HG03175 (cell line): ENCODE data around the gene SLC25A42.
"Not testable (repeated sequence)": the region's sequence is repeated elsewhere in the genome, so short reads cannot be mapped to it uniquely, and the experiment has no call there.

Experiments
- ATAC-seq: cut with Tn5 transposase; IDR thresholded peaks from one replicate; pipeline ENCODE4 v1.9.1; 2021; ENCODE audit warnings: mild to moderate bottlenecking, moderate library complexity; ENCODE audit not compliant: unreplicated experiment

Gene SLC25A42

DNA sequence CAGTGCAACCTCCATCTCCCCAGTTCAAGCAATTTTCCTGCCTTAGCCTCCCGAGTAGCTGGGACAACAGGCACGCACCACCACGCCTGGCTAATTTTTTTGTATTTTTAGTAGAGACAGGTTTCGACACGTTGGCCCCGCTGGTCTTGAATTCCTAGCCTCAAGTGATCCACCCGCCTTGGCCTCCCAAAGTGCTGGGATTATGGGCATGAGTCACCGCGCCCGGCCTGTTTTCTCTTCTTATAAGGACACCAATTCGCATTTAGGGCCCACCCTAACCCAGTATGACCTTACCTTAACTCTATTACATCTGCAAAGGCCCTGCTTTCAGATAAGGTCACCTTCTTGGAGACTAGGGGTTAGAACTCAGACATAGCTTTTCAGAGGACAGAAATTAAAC, 39.4 kb downstream of the SLC25A42 start:
- ATAC-seq = no peak

DNA sequence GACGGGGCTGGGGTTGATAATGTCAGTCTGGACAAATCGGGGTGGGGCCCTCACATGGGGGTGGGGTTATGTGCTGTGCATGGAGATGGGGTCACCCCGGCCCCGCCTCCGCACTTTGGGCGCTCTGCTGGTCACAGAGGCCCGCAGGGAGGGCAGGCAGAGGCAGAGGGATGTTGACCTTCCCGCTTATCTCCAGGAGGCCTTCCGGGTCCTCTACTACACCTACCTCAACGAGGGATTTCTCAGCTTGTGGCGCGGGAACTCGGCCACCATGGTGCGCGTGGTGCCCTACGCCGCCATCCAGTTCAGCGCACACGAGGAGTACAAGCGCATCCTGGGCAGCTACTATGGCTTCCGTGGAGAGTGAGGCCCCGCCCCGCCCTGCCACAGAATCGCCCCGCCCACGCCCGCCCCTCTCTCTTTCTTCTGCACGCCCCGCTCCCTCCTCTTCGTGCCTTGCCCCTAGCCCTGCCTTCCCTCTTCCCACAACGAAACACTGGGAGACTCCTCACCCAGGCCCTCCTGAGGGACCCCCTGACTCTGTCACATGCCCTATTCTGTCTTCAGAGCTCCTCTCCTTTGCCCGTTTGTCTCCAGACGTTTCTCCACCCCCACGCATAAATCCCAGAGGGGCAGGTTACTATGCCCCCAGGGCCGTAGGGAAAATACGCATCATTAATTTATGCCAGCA, 41.7 kb downstream of the SLC25A42 start:
- no peak for ATAC-seq

- ATAC-seq = no peak
These were observed 42.3 kb downstream of the SLC25A42 start for GRCh38 chr19:19106056-19106551.

DNA sequence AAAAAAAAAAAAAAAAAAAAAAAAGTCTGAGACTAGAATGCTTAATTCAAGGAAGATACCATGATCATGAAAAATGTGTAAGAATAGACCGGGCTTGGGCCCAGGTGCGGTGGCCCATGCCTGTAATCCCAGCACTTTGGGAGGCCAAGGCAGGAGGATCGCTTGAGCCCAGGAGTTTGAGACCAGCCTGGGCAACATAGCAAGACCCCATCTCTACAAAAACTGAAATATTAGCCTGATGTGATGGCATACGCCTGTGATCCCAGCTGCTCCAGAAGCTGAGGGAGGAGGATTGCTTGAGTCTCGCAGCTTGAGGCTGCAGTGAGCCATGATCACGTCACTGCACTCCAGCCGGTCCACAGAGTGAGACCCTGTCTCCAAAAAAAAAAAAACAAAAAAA, 43.1 kb downstream of the SLC25A42 start:
- not testable (repeated sequence) for ATAC-seq

- no peak for ATAC-seq
These were observed 43.9 kb downstream of the SLC25A42 start for GRCh38 chr19:19107654-19108053.

DNA sequence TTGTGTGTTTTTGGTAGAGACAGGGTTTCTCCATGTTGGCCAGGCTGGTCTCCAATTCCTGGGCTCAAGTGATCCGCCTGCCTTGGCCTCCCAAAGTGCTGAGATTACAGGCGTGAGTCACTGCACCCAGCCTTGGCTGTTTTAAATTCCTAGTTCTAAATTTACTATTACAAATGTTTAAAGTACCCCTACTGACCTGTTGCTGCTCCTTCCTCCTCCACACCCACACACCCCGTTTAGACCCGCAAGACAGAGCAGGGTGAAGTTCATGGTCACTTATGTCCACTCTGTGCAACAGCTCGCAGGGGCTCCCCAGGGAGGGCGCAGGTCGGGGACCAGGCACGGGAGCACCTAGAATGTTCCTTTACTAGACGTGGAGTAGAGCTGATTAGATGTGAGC, 45.8 kb downstream of the SLC25A42 start:
- ATAC-seq = no peak

GRCh38 chr19:19110410-19111135, 46.8 kb downstream of the SLC25A42 start:
- ATAC-seq = no peak

DNA sequence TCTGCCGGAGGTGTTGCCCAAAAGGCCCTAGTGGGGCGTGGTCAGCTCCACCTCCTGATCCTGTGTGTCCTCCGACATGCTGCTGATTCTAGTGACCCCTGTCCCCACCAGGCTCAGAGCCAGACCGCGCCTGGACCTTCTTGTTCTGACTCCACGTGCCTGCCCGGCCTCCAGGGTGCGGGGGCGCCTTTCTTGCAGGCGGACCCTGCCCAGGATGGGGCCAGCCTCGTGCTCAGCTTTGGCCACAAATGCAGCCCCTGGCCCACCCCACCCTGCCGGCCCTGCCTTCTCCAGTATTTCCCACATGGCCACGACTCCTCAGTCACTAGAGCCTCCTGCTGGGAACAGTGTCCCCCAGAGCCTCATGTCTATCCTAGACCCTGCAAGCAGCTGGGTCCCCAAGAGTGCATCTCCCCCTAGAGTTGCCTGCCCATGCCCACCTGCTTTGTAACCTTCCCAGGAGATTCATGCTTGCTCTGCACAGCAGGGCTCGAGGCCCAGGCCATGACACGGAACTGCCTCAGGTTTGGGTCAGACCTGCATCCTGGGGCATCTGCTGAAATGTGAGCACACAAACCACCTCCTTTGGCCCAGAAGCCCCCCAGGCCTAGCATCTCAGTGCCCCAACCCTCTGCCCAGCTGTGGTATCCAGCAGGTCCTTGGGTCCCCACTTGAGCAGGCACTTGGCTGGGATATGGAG, 47.5 kb downstream of the SLC25A42 start:
- ATAC-seq = no peak

- no peak for ATAC-seq
These were observed 48.3 kb downstream of the SLC25A42 start for GRCh38 chr19:19111967-19112580.

DNA sequence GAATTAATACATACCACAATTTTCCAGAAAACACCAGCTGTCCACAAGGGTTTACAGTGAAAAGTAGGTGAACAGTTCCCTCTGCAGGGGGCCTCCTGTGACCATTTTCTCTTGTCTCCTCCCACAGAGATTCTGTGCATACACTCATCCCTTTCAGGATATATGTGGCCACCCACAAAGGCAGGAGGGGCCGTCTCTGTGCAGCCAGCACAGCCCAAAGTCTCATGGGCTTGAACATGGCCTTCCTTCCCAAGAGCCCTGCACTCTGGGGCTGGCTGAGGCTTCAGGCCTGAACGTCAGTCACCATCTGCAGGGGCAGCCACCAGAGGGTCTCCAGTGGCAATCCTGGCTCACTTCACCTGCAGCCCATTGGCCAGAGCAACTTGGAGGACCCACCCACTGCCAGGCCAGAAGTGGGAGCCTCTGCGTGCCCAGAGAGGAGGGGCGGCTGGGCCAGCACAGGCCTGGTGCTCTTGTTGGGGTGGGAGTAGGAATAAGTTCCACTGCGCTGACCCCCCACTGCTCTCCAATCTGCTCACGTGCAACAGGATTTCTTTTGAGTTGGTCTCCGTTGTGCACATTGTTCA, 49.3 kb downstream of the SLC25A42 start:
- ATAC-seq = no peak

- ATAC-seq = no peak
These were observed 52.2 kb downstream of the SLC25A42 start for GRCh38 chr19:19115954-19116353.

DNA sequence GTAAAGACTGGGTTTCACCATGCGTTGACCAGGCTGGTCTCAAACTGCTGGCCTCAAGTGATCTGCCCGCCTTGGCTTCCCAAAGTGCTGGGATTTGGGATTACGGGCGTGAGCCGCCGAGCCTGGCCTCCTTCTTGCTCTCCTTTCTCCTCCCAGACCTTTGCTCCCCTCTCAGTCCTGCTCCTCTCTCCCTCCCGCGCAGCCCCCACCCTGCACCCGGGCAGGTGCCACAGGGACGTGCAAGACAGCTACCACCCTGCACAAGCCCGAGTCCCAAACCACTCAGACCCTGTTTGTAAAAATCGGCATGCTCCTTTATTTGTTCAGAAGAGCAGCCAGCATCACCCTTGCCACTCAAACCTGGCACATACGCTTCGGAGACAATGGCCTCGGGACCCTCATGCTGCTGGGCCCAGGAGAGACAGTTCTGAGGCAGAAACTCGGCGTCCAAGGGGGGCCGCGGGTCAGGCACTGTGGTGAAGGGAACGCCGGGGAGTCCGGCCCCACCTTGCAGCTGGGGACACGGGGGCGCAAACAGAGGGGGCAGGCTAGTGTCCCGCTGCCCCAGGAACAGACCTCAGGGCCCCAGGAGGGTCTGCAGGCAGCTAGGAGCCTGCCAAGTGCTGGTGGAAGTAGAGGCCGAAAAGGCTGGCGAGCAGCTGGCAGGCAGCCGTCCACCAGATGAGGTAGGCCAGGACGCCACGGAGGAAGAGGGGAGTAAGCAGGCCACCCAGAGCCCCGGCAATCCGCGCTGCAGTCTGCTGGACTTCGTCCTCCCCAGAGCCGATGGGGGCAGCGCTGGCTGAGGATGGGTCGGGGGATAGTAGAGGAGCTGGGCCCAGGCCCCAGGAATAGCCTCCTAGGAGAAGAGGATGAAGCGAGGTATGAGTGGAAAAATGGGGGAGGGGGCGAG, 55.8 kb downstream of the SLC25A42 start:
- no peak for ATAC-seq

GRCh38 chr19:19120308-19121231, 56.8 kb downstream of the SLC25A42 start:
- no peak for ATAC-seq

GRCh38 chr19:19121371-19121770, 57.6 kb downstream of the SLC25A42 start:
- ATAC-seq = no peak

DNA sequence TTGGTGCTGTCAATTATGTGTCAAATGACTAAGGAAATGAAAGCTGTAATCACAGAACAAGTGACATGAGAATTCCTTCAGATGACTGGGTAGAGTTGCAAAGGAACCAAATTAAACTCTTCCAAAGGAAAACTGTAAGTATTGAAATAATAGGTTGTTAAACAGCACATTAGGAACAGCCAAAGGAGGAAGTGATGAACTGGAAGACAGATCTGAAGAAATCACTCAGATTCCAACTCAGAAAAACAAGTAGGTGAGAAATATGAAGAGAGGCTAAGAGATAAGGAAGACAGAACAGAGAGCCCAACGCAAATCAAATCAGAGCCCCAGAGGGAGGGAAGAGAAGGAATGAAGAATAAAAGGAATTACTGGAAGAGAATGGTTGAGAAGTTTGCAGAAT, 59.1 kb downstream of the SLC25A42 start:
- ATAC-seq = no peak

- no peak for ATAC-seq
These were observed 59.6 kb downstream of the SLC25A42 start for GRCh38 chr19:19123386-19123785.

- ATAC-seq = no peak
These were observed 62.3 kb downstream of the SLC25A42 start for GRCh38 chr19:19126102-19126501.

DNA sequence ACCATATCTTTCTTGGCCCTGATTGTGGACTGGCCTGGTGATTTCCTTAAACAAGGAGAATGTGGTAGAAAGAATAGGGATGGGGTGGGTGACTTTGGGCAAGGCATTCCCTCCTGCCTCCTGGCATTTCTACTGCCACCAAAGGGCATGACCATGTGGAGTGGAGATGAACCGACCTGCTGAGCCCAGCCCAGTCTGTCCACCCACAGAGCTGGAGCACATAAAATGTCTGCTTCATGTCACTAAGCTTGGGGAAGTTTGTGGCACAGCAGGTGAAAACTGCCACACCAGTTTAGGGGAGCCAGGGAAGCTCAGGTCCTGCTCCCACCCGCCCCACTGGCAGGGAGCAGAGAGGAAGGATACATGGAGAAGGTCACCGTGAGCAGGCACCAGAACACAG, 68.2 kb downstream of the SLC25A42 start:
- ATAC-seq = no peak

GRCh38 chr19:19132912-19133311, 69.1 kb downstream of the SLC25A42 start:
- no peak for ATAC-seq
